SKM-1 (cell line): Measurements from ENCODE around the gene PI16.
A peak's percentile ranks its signal among the peaks of the same experiment; 100 is the strongest.

Experiments
- DNase-seq: peaks from one replicate; lab custom pipeline; 2025; ENCODE audit not compliant: unreplicated experiment; lab: John Stamatoyannopoulos, UW

PI16 gene

GRCh38 chr6:36997811-36998722 is 43.5 kb downstream of the PI16 start:
- no peak for DNase-seq

GRCh38 chr6:36998723-36999038 is 44.1 kb downstream of the PI16 start:
- DNase-seq = no peak

GRCh38 chr6:36999061-36999750 is 44.7 kb downstream of the PI16 start:
- no peak for DNase-seq

- no peak for DNase-seq
Measured at GRCh38 chr6:36999751-37000125, 45.2 kb downstream of the PI16 start.

- no peak for DNase-seq
Measured at GRCh38 chr6:37004044-37004980, 49.8 kb downstream of the PI16 start.

- DNase-seq = peak; percentile 56
Measured at GRCh38 chr6:37005061-37005810, 50.7 kb downstream of the PI16 start, which contains the start of gene FGD2. TSS of gene FGD2 (plus strand) at chr6:37005655. CDS start at chr6:37005818, 163 bp downstream.

GRCh38 chr6:37005827-37006567 is 51.5 kb downstream of the PI16 start:
- no peak for DNase-seq

GRCh38 chr6:37006793-37007339 is 52.3 kb downstream of the PI16 start:
- no peak for DNase-seq

GRCh38 chr6:37007340-37008043 is 53.0 kb downstream of the PI16 start:
- DNase-seq = no peak

- DNase-seq = no peak
Measured at GRCh38 chr6:37008484-37009465, 54.2 kb downstream of the PI16 start.

- DNase-seq = no peak
Measured at GRCh38 chr6:37010402-37010892, 55.9 kb downstream of the PI16 start.

GRCh38 chr6:37011656-37012378 is 57.3 kb downstream of the PI16 start:
- DNase-seq = no peak

- no peak for DNase-seq
Measured at GRCh38 chr6:37013516-37014491, 59.3 kb downstream of the PI16 start.
